GM19467 (cell line): ENCODE results near the gene RPL22.

Experiments
- ATAC-seq: cut with Tn5 transposase; IDR thresholded peaks from one replicate; pipeline ENCODE4 v1.9.1; 2021; ENCODE audit warnings: mild to moderate bottlenecking, moderate library complexity; ENCODE audit not compliant: unreplicated experiment

The RPL22 gene

GRCh38 chr1:6157132-6157527 lies 42.3 kb downstream of the RPL22 start:
- ATAC-seq = no peak

GRCh38 chr1:6154525-6155319 lies 44.7 kb downstream of the RPL22 start:
- no peak for ATAC-seq

DNA sequence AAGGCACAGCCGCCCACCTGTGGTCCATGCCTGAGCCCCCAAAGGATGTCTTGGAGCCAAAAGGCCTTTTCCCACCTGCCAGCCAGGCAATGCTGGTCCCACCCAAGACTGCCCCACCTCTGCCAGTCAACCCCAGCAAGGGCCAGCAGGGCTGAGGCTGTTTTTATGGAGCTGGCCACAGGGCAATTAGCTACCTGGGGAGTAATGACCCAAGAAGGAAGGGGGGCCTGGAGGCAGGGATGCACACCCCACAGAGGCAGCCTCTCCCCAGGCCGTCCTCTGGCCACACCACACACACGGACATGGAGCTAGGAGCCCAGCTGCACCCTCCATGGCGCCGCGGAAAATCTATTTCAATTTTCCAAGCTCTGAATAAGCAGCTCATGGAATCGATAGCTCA lies 46.5 kb downstream of the RPL22 start:
- ATAC-seq = no peak

DNA sequence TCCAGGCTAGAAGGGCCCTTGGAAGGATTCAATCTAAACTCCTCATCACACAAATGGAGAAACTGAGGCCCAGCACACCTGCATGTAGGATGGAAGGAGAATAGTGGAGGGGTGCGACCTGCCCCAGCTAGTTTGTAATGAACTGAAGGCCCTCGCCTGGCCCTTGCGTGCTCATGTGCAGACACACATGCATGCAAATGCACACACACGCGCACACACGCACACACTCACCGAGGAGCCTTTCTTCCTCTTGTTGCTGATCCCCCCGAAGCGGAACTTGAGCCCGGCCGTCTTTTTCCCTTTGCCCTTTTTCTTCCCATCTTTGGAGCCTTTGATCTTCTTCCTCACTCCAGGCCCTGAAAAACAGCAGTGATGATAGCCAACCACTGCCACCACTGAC lies 47.2 kb downstream of the RPL22 start:
- ATAC-seq = no peak

DNA sequence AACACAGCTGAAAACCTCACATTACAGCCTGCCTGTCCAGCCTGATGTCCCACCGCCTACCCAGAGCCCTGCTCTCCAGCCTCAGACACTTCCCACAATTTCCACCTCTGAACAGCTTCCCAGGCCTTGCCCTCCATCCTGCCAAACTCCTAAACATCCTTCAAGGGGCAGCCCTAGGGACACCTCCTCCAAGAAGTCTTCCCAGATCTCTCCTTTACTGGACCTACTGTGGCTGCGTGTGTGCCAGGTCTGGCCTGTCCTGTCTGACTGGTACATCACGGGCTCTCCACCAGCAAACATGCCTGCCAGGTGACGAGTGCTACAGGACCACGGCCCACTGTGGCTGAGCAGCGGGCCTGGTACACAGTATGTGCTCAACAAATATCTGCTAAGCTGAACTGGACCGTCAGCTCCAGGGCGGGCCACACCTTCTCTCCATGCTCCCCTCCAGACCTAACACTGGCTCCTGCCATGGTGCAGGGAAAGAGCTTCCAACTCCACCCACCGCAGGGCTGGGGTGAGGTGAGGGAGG lies 48.0 kb downstream of the RPL22 start:
- ATAC-seq = no peak

DNA sequence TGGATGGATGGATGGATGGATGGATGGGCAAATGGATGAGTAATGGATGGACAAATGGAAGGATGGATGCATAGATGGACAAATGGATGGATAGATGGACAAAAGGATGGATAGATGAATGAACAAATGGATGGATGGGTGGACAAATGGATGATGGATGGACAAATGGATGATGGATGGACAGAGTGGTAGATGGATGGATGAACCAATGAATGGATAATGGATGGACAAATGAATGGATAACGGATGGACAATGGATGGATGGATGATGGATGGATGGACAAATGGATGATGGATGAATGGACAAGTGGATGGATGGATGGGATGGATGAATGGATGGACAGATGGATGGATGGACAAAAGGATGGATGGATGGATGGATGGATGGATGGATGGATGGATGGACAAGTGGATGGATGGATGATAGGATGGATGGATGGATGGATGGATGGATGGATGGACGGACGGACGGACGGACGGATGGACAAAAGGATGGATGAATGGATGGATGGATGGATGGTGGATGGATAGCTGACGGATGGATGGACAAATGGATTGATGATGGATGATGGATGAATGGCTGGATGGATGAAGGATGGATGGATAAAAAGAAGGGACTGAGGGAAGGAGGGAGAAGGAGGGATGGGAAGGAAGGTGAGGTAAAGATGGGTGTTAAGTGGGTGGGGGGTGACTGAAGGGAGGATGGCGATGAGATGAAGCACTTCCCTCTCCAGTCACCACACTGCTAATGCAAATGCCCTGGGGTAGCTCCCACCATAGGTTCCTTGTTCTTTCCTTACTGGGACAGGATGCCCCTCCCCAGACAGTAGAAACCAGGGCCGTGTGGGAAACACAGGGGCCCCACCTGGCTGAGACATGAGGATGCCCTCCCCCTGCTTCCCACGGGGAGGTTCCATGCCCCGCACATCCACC lies 49.1 kb downstream of the RPL22 start:
- no peak for ATAC-seq

DNA sequence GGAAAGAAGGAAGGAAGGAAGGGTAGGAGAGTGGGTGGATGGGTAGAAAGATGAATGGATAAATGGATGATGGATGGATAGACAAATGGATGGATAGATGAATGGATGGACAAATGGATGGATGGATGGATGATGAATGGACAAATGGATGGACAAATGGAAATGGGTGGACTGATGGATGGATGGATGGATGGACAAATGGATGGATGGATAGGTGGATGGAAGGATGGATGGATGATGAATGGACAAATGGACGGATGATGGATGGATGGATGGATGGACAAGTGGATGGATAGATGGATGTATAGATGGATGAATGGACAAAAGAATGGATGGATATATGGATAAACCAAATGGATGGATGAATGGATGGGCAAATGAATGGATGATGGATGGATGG lies 49.8 kb downstream of the RPL22 start:
- no peak for ATAC-seq

DNA sequence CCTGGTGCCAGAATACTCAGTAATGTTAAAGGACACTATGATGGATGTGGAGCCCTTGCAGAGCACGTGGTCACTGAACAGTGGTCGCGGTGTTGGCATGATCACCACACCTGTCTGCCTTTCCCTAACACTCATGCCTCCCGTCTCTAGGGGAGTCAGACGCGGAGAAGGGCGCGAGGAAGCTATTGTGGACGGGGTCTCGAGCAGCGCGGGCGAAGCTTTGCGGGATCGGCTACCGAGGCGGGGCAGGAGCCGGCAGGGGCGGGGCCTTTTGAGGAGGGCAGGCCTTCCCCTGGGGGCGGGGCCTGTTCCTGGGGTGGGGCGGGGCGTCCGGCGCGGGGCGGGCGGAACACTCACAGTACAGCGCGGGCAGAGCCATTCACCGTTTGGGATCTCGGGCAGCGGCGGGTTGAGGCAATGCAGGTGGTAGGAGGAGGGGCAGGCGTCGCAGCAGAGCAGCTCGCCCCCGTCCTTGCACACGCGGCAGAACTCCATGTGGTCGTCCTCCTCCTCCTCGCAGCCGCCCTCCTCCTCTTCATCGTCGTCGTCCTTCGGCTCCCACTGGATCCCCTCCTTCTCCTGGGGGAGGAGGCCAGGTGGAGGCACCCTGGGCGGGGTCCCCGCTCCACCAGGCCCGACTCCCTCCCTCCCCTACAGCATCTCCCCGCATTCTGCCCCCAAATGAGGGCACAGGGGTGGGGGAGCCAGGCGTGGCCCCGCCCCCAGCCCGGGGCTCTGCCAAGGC lies 50.7 kb downstream of the RPL22 start:
- ATAC-seq = no peak

DNA sequence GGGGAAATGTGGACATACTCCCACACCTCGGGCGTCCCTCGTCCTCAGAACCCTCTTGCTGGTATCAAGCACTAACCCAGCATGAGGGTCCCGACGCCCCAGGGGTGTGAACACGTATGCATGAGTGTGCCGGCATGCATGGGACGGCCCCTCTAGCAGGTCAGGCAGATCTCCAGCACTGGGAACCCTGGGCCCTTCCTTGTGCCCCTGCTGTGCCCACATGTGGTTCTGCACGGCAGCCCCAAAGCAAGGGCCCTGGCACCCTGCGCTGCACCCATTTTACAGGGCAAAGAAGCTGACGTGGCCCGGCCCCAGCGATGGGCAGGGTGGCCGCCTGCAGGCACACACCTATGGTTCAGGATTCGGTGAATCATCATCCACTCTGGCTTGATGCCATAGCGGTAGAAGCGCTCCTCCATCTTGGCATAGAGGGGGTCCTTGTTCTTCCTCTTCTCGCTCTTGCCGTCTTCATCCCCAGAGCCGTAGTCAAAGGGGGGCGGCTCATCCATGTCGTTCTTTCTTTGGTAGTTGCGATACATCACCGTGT lies 53.5 kb downstream of the RPL22 start:
- ATAC-seq = no peak

- no peak for ATAC-seq
These were observed 54.0 kb downstream of the RPL22 start for GRCh38 chr1:6145396-6145750.

DNA sequence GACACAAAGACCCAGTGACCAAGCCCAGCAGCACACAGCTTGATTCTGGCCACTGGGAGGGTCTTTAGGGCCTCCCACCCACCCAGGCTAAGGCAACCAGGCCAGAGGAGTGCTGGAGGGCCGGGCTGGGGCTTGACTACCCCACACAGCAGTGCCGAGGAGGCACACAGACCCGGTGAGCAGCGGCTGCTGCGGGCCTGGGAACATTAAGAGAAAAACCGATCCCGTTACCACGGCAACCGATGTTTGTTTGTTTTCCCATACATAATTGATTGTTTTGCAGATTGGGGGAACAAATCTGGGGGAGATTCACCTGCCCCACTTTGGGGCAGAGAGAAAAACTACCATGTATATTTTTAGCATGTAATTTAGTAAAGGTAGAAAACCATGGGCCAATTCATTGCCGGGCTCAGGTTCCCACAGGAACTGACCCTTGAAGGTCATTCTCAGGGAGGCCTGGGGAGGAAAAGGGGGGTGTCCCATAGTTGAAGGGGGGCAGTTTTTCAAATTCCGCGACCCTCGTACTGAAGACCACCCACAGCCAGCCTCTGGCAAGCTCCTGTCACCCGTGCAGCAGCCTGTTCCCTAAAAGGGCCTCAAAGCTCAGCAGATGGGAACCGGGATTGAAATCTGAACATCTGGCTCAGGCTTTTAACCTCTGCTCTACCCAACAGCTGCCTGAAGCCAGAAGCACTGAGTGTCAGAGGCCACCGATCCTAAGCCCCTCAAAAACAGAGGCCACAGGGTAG lies 54.6 kb downstream of the RPL22 start:
- no peak for ATAC-seq

- no peak for ATAC-seq
These were observed 55.2 kb downstream of the RPL22 start for GRCh38 chr1:6144175-6144574.

DNA sequence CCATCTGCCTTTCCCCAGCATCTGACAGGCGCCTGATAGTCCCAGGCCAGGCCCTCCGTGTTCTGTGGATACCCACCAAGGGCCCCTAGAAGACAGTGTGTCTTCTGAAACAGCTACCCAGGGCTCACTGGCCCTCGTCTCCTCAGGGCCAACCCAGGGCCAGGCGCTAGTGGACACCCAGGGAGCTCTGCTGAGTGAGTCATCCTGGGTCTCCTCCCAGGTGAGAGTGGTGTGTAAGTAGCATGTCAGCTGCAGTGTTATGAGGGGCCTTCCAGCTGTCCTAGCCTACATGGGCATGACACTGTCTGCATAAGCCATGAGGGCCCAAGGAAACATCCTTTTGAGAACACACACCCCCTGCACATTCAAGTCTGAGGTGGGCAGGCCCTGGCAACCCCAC lies 56.0 kb downstream of the RPL22 start:
- ATAC-seq = no peak

GRCh38 chr1:6142734-6143133 lies 56.7 kb downstream of the RPL22 start:
- no peak for ATAC-seq

GRCh38 chr1:6142036-6142621 lies 57.3 kb downstream of the RPL22 start:
- ATAC-seq = no peak

- no peak for ATAC-seq
These were observed 57.8 kb downstream of the RPL22 start for GRCh38 chr1:6141592-6141991.

GRCh38 chr1:6140413-6140812 lies 59.0 kb downstream of the RPL22 start:
- ATAC-seq = no peak

DNA sequence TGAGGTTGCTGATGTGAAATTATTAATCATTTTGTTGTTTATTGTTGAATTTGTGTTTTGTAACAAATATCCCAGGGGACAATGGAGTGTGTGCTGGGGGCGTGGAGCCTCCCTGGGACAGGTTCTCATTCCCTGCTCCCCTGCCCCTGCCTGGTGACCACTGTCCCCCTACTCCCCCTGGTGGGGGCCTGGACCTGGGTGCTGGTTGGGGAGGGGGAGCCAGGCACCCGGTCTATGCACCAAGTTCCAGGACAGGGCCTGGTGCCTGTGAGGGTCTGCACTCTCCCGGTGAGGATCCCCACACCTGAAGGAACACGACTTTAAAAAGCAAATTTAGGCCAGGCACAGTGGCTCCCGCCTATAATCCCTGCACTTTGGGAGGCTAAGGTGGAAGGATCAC lies 61.6 kb downstream of the RPL22 start:
- ATAC-seq = no peak

GRCh38 chr1:6136516-6137220 lies 62.7 kb downstream of the RPL22 start:
- ATAC-seq = no peak
